Inflammatory macrophage treated with lipopolysaccharide for 1 hour (primary cell): ENCODE results near the gene ZNF765.
"Not testable (repeated sequence)": the region's sequence is repeated elsewhere in the genome, so short reads cannot be mapped to it uniquely, and the experiment has no call there.

Experiments used
- DNase-seq, 2 donors: peaks; one replicate each; pipeline ENCODE4 v3.0.0-alpha.2; 2020 to 2022

ZNF765 gene

GRCh38 chr19:53394974-53395839 is at the start of gene ZNF765:
TSS of gene ZNF765 (plus strand) at chr19:53395149. CDS start at chr19:53398016, 2,867 bp downstream.
- peak; percentile 89 to 96 for DNase-seq

DNA sequence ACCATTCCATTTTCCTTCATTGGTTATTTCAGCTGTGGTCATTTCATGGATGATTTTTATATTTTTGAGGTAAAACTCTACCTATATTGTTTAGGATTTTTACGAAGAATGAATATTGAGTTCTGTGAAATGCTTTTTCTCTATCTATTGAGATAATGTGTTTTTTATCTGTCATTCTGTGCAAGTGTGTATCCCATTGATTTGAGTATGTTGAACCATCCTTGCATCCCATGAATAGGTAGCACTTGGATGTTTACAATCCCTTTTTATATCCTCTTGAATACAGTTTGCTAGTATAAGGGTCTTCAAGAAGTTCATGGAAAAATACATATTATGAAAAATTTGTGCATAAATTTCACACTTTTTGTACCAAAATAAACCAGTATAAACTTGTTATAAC is 39.2 kb upstream of the ZNF765 start:
- no peak for DNase-seq

GRCh38 chr19:53357821-53358581 is 36.9 kb upstream of the ZNF765 start:
- DNase-seq, result no peak

GRCh38 chr19:53360056-53360455 is 34.9 kb upstream of the ZNF765 start:
- DNase-seq, result not testable (repeated sequence)

DNA sequence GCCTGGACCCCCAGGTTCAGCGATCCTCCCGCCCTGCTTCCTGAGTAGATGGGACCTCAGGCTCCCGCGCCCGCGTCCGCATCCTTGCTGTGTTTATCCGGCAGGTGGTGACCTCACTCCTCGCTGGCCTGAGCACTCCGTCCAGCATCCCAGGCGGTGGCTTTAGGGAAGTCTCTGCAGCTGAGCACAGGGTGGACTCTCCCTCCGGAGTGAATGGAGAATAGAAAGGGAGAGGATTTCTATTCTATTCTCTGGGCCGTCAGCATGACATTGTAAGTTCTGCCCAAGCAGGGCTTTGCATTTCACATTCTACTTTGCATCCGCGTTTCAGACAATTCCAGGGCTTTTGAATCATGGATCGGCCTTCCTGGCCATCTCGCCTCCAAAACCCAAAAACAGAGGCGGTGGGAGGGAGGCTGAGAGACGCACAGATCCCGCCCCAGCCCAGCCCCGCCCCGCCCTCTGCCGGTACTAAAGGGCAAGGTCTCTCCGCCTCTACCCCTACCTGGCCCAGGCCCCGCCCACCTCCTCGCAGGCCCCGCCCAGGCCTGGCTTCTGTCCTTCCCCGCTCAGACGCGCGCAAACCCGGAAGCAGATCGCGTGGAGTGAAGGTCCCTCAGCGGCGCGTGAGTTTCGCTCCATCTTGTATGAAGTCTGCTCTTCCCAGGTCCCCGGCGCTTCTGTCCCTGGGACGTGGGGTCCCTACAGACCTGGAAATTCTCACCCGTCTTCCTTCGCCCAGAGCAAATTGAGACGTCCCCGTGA is 29.6 kb upstream of the ZNF765 start, which contains the start of gene ZNF525:
Gene ZNF525 (plus strand): TSS at position 572 of the 765 bp plus-strand sequence. CDS start 6,577 bp downstream, outside the sequence.
- peak; percentile 87 to 88 for DNase-seq

DNA sequence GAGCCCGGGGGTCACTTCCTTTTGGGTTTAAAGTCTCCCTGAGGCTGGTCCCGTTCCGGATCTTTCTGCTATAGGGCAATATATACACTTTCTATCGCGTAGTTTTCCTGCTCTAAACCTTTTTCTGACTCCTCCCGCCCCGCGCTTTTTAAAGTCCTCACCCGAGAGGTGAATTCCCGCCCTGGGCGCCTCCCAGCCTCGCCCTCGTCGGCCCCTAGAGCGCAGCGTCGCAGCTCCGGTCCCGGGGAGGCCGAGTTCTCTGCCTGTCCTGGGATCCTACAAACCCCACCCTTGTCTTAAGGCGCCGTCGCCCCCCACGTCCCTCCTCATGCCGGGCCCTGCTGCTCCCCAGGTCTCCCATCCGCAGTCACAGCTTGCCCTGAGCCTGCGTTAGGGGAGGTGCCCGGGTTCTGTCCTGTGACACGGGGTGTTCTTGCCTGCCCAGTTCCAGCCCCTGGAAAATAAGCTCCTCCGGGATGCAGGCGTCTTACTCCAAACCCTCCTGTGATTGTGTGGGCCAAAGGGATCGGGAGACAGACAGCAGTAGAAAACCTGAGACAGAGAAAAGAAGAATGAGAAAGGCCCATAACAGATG is 29.0 kb upstream of the ZNF765 start:
- DNase-seq, result peak; percentile 25 to 35

- DNase-seq, result no peak
Observed at GRCh38 chr19:53372196-53372595, 22.8 kb upstream of the ZNF765 start.

DNA sequence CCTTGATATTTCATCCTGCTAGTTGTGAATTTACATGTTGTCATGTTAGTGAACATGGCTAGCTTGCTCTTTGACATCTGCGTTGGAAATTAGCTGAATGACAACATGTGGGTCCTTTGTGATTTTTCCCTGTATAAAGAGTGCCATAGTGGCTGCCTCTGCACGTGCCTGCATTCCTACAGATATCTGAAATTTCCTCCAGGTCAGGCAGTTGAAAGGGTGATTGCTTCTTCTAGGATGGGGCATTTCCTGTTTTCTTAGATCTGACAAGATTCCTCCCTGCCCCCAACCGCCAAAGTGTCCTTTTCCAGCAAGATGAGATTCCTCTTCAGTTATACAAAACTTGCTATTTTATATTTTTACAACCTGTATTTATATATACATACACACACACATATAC is 20.7 kb upstream of the ZNF765 start:
- DNase-seq, result no peak

- DNase-seq, result no peak
Observed at GRCh38 chr19:53374743-53375142, 20.2 kb upstream of the ZNF765 start.

DNA sequence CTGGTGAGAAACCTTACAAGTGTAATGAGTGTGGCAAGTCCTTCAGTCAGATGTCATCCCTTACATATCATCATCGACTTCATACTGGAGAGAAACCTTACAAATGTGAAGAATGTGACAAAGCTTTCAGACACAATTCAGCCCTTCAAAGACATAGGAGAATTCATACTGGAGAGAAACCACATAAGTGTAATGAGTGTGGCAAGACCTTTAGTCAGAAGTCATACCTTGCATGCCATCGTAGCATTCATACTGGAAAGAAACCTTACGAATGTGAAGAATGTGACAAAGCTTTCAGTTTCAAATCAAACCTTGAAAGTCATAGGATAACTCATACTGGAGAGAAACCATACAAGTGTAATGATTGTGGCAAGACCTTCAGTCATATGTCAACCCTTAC is 13.6 kb upstream of the ZNF765 start:
- DNase-seq, result no peak

GRCh38 chr19:53388168-53388567 is 6.8 kb upstream of the ZNF765 start:
- no peak for DNase-seq

DNA sequence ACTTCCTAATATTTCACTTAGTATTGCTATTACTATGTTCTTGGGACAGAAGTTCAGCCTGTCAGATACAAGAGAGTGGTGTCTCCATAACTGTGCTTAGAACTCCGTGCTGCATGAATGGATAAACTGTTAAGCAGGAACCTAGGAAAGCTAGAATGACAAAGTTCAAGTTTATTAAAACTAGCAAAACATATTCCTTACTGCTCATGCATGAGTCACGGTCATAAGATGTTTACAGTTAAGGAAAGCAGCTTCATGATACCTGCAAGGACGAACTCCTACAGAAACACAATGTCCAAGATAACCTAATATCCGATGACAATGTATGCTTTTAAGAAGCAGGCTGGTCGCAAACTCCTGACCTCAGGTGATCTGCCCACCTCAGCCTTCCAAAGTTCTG is 6.0 kb upstream of the ZNF765 start:
- no peak for DNase-seq

DNA sequence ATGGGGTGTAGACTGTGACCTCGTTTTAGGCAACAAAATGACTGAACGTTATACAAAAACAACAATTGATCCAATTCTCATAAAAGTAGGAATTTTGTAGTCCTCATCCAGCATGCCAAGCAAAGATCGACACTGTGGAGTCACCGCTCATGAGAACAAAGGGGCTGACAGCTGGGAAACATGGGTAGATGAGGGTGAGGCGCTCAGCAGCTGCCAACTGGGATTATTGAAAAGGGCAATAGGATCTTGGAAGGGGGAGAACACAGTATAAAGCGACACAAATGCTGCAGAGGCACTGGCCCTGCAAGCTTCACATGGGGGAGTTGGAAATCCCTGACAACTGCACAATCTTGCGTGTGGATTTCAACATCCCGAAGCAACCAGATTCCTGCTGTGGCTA is 5.4 kb upstream of the ZNF765 start:
- no peak for DNase-seq

- no peak for DNase-seq
Observed at GRCh38 chr19:53389978-53390377, 5.0 kb upstream of the ZNF765 start.

DNA sequence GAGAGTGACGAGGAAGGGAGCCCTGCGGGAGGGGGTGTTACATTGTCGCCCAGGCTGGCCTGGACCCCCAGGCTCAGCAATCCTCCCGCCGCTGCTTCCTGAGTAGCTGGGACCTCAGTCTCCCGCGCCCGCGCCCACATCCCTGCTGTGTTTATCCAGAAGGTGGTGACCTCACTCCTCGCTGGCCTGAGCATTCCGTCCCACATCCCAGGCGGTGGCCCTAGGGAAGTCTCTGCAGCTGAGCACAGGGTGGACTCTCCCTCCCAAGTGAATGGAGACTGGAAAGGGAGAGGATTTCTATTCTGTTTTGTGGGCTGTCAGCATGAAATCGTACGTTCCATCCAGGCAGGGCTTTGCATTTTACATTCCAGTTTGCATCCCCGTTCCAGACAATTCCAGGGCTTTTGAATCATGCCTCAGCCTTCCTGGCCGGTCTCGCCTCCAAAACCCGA is 401 bp upstream of the ZNF765 start:
- DNase-seq, result peak; percentile 6 to 27

GRCh38 chr19:53395840-53396524 is 1.0 kb downstream of the ZNF765 start:
- DNase-seq, result not testable (repeated sequence)

- DNase-seq, result no peak
Observed at GRCh38 chr19:53396525-53396868, 1.5 kb downstream of the ZNF765 start.

DNA sequence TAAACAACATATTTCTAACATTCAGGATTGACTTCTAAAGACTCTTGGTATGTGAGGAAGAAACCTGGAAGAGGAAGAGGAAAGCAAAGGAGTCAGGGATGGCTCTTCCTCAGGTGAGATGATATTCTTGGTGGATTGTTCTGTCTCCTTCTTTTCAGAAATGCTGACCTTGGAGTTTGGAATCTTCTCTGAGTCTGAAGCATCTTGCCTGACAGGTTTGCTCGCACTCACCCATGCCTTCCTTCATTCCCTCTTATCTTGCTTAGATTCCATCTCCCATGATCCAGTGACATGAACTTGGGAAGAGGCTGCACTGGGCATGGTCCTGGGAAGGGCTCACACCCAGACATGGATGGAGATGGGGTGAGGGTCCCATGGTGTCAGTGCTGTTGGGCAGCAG is 3.0 kb downstream of the ZNF765 start:
- not testable (repeated sequence) for DNase-seq

GRCh38 chr19:53409505-53410204 is 14.7 kb downstream of the ZNF765 start:
- no peak for DNase-seq

- not testable (repeated sequence) for DNase-seq
Observed at GRCh38 chr19:53420520-53421315, 25.8 kb downstream of the ZNF765 start.

GRCh38 chr19:53422551-53422950 is 27.6 kb downstream of the ZNF765 start:
- no peak for DNase-seq
